Neural cell (in vitro differentiated cells): Measurements from ENCODE around the gene CYP4F12.

Experiments used
- CTCF ChIP-seq: fragments of 450-650 bp; IDR thresholded peaks from 2 replicates; pipeline ENCODE4 v1.5.1; 2014; ENCODE audit warnings: antibody characterized with exemption, mild to moderate bottlenecking, moderate library complexity; ENCODE audit not compliant: poor library complexity, severe bottlenecking
- EP300 ChIP-seq: fragments of 450-650 bp; conservative IDR thresholded peaks from 2 replicates; pipeline ENCODE4 v1.6.1; 2014; ENCODE audit warnings: antibody characterized with exemption, mild to moderate bottlenecking, moderate library complexity; ENCODE audit not compliant: poor library complexity, severe bottlenecking
- EZH2 ChIP-seq: fragments of 200-600, 300-800 bp; shearing (Covaris generic), sonication (generic); IDR thresholded peaks from 2 replicates; pipeline ENCODE4 v1.6.1; 2014; ENCODE audit warnings: antibody characterized with exemption, low read length, borderline replicate concordance, mild to moderate bottlenecking; ENCODE audit not compliant: insufficient read depth, poor library complexity, severe bottlenecking
- MXI1 ChIP-seq: fragments of 450-650 bp; conservative IDR thresholded peaks from 2 replicates; pipeline ENCODE4 v1.6.1; 2014; ENCODE audit warnings: antibody characterized with exemption, mild to moderate bottlenecking; ENCODE audit not compliant: poor library complexity, severe bottlenecking
- POLR2AphosphoS5 ChIP-seq: IDR thresholded peaks from 2 replicates; pipeline ENCODE4 v1.6.1; 2012
- RAD21 ChIP-seq: fragments of 450-650 bp; conservative IDR thresholded peaks from 2 replicates; pipeline ENCODE4 v1.6.1; 2014; ENCODE audit warnings: antibody characterized with exemption, mild to moderate bottlenecking, moderate library complexity
- REST ChIP-seq: IDR thresholded peaks from 2 replicates; pipeline ENCODE4 v1.6.1; 2012; ENCODE audit warnings: borderline replicate concordance
- SMC3 ChIP-seq: fragments of 450-650 bp; conservative IDR thresholded peaks from 2 replicates; pipeline ENCODE4 v1.6.1; 2014; ENCODE audit warnings: antibody characterized with exemption, mild to moderate bottlenecking, moderate library complexity; ENCODE audit not compliant: poor library complexity
- TAF1 ChIP-seq: IDR thresholded peaks from 2 replicates; pipeline ENCODE4 v1.6.1; 2012; ENCODE audit warnings: low read depth

- TF ChIP-seq EZH2 (no peak), SMC3 (no peak), MXI1 (no peak), CTCF (no peak), TAF1 (no peak), EP300 (no peak), POLR2AphosphoS5 (no peak), RAD21 (no peak), REST (no peak)
These were observed 36.9 kb upstream of the CYP4F12 start for GRCh38 chr19:15636026-15636425.
